Measurements from ENCODE around the gene SH3BGRL2. TPM values are rescaled to one million over a fixed set of nuclear protein-coding genes. Genes with fewer than 3 reads are reported as not detected.
A peak's percentile ranks its signal among the peaks of the same experiment; 100 is the strongest.

The SH3BGRL2 gene
- total RNA-seq, 3 donors from 2014 or later, result 63.2 to 158 (median 127) TPM

GRCh38 chr6:79666634-79667033, 35.5 kb downstream of the SH3BGRL2 start:
- Histone ChIP-seq H3K4me1 (ENCODE audit: low read depth) (peaks cover 24% of the 10 kb centered on the region), H3K9me3 (no peaks in the 10 kb centered on the region), H3K4me3 (no peak overlapping the region), H3K36me3 (ENCODE audit: low read depth) (no peaks in the 10 kb centered on the region)
- no peak for TF ChIP-seq CTCF (IDR thresholded peaks at IDR 0.05)
- DNase-seq (no peak), ATAC-seq (no peak)
- intact Hi-C loops (cut with DNase I, micrococcal nuclease), result no loop called here

DNA sequence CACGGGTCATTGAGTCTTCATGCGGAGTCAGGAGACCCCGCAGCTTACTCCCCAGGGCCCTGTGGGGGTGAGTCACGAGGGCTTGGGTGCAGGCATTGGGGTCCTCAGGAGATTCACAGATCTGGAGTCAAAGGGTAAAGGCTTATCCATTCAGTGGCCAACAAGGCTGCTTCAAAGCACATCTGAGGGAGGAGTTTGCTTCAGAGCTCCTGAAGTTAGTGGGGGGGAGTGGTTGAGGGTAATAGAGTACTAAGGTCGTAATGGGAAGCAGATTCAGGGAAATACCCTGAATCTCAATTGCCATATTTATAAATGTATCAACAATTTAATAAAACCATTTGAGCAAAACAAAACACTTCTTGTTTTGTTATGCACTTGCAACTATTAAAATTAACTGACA, 37.3 kb downstream of the SH3BGRL2 start:
- H3K9me3 ChIP-seq, result no peaks in the 10 kb centered on the region
- H3K36me3 ChIP-seq (ENCODE audit: low read depth), result no peaks in the 10 kb centered on the region
- H3K4me1 ChIP-seq (ENCODE audit: low read depth), result peaks cover 28% of the 10 kb centered on the region
- no peak for TF ChIP-seq CTCF (IDR thresholded peaks at IDR 0.05)
- ATAC-seq, result peak; percentile 42
- H3K4me3 ChIP-seq, result no peak overlapping the region
- intact Hi-C loops (cut with DNase I, micrococcal nuclease), result no loop called here
- DNase-seq, result peak in 2 of 3 donors; percentile 28 to 44

DNA sequence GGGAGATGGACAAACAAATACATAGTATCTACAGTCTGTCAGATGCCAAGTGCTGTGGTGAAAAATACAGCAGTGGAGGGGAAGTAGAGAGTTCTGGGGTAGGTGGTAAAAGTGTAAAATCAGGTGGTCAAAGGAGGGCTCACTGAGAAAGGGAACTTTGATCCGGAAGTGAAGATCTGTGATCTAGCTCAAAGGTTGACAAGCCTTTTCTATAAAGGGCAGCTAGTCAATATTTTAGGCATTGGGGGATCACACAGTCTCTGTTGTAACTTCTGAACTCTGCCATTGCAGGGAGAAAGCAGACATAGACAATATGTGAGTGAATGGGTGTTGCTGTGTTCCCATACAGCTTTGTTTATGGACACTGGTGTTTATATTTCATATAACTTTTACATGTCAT, 38.6 kb downstream of the SH3BGRL2 start:
- Histone ChIP-seq H3K4me1 (ENCODE audit: low read depth) (peaks cover 21% of the 10 kb centered on the region), H3K4me3 (no peak overlapping the region), H3K36me3 (ENCODE audit: low read depth) (no peaks in the 10 kb centered on the region), H3K9me3 (no peaks in the 10 kb centered on the region)
- DNase-seq (no peak), ATAC-seq (no peak)
- intact Hi-C loops (cut with DNase I, micrococcal nuclease), result no loop called here
- no peak for TF ChIP-seq CTCF (IDR thresholded peaks at IDR 0.05)

DNA sequence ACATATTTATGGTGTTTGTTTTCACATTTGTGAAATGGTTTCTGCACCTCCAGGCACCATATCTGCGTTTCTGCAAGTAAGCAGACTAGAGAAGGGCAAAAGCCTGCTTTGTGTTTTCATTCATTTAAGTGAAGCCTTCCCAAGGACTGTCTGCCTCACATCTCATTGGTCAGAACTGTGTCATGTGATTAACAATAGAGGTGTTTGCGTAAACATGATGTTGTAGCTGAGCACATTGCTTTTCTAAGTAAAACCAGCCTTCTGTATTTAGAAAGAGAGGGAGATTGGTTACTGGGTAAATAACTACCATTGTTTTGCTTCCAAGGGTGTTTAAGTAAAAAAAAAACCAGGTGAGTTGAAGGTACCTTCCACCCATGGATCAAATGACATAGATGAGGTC, 39.7 kb downstream of the SH3BGRL2 start:
- no peak for TF ChIP-seq CTCF (IDR thresholded peaks at IDR 0.05)
- no peaks in the 10 kb centered on the region for H3K9me3 ChIP-seq
- no peak overlapping the region for H3K4me3 ChIP-seq
- DNase-seq, result no peak
- no peaks in the 10 kb centered on the region for H3K36me3 ChIP-seq (ENCODE audit: low read depth)
- peak; percentile 20 for ATAC-seq
- peaks cover 21% of the 10 kb centered on the region for H3K4me1 ChIP-seq (ENCODE audit: low read depth)
- intact Hi-C loops (cut with DNase I, micrococcal nuclease), result no loop called here

GRCh38 chr6:79671600-79672266, 40.6 kb downstream of the SH3BGRL2 start:
- DNase-seq, result peak; percentile 88 to 93 (median 92)
- intact Hi-C loops (cut with DNase I, micrococcal nuclease), result no loop called here

More at GRCh38 chr6:79671600-79672266, 40.6 kb downstream of the SH3BGRL2 start:
- Histone ChIP-seq H3K4me1 (ENCODE audit: low read depth) (peaks cover 21% of the 10 kb centered on the region), H3K4me3 (peak overlapping the region; percentile 2), H3K36me3 (ENCODE audit: low read depth) (no peaks in the 10 kb centered on the region), H3K9me3 (no peaks in the 10 kb centered on the region)
- peak; percentile 98 for ATAC-seq
- TF ChIP-seq CTCF (IDR thresholded peaks at IDR 0.05), result no peak
